ENCODE results near the gene MYO6.
"Not testable (repeated sequence)": the region's sequence is repeated elsewhere in the genome, so short reads cannot be mapped to it uniquely, and the experiment has no call there.

Gene MYO6

GRCh38 chr6:75748743-75749538 is at the start of gene MYO6:
Gene MYO6, plus strand, starts transcription at chr6:75749239. Its CDS starts 68,309 bp downstream, at chr6:75817548.
- TF ChIP-seq CTCF (conservative IDR thresholded peaks at IDR 0.05): no peak
- peak within 1 kb of the TSS; percentile 98 for H3K27ac ChIP-seq

- H3K27ac ChIP-seq: not testable (repeated sequence)
Measured at GRCh38 chr6:75708334-75708733, 40.7 kb upstream of the MYO6 start.

- TF ChIP-seq CTCF (conservative IDR thresholded peaks at IDR 0.05): no peak
- no peak overlapping the region for H3K27ac ChIP-seq
Measured at GRCh38 chr6:75711173-75711572, 37.9 kb upstream of the MYO6 start.

GRCh38 chr6:75719133-75719532 is 29.9 kb upstream of the MYO6 start:
- no peak overlapping the region for H3K27ac ChIP-seq
- no peak for TF ChIP-seq CTCF (conservative IDR thresholded peaks at IDR 0.05)

- H3K27ac ChIP-seq: no peak overlapping the region
- no peak for TF ChIP-seq CTCF (conservative IDR thresholded peaks at IDR 0.05)
Measured at GRCh38 chr6:75723382-75723781, 25.7 kb upstream of the MYO6 start.

GRCh38 chr6:75727206-75727605 is 21.8 kb upstream of the MYO6 start:
- TF ChIP-seq CTCF (conservative IDR thresholded peaks at IDR 0.05): no peak
- H3K27ac ChIP-seq: no peak overlapping the region

GRCh38 chr6:75731029-75731428 is 18.0 kb upstream of the MYO6 start:
- not testable (repeated sequence) for H3K27ac ChIP-seq

GRCh38 chr6:75735491-75736186 is 13.4 kb upstream of the MYO6 start:
- peak overlapping the region; percentile 83 for H3K27ac ChIP-seq
- no peak for TF ChIP-seq CTCF (conservative IDR thresholded peaks at IDR 0.05)
